Smooth muscle cell (in vitro differentiated cells): ENCODE measurements around the gene COL5A1. TPM values are rescaled to one million over a fixed set of nuclear protein-coding genes. Genes with fewer than 3 reads are reported as not detected.
"Not testable (repeated sequence)": the region's sequence is repeated elsewhere in the genome, so short reads cannot be mapped to it uniquely, and the experiment has no call there.

Source experiments
- DNase-seq: peaks from one replicate; lab custom pipeline; 2025; ENCODE audit not compliant: unreplicated experiment; lab: John Stamatoyannopoulos, UW
- H2AFZ ChIP-seq: fragments of 200-600 bp; sonication (generic); 2 replicates; pipeline ENCODE4 v1.6.0; 2016; ENCODE audit warnings: antibody characterized with exemption, low read depth, mild to moderate bottlenecking
- H3F3A ChIP-seq: fragments of 200-600 bp; sonication (generic); 2 replicates; pipeline ENCODE4 v1.6.0; 2017; ENCODE audit warnings: antibody characterized with exemption, low read depth
- H3K27ac ChIP-seq: fragments of 200-600 bp; sonication (generic); 2 replicates; pipeline ENCODE4 v1.5.1; 2016; ENCODE audit warnings: low read depth, mild to moderate bottlenecking
- H3K27me3 ChIP-seq: fragments of 200-600 bp; sonication (generic); 2 replicates; pipeline ENCODE4 v1.6.1; 2016; ENCODE audit warnings: low read depth, mild to moderate bottlenecking
- H3K36me3 ChIP-seq: fragments of 200-600 bp; sonication (generic); 2 replicates; pipeline ENCODE4 v1.5.1; 2016; ENCODE audit warnings: low read depth
- H3K4me1 ChIP-seq: fragments of 200-600 bp; sonication (generic); 2 replicates; pipeline ENCODE4 v1.5.1; 2016; ENCODE audit warnings: low read depth
- H3K4me2 ChIP-seq: fragments of 200-600 bp; sonication (generic); 2 replicates; pipeline ENCODE4 v1.6.0; 2016; ENCODE audit warnings: mild to moderate bottlenecking
- H3K4me3 ChIP-seq: fragments of 200-600 bp; sonication (generic); 2 replicates; pipeline ENCODE4 v1.5.1; 2016; ENCODE audit warnings: mild to moderate bottlenecking
- H3K79me2 ChIP-seq: fragments of 200-600 bp; sonication (generic); 2 replicates; pipeline ENCODE4 v1.6.0; 2016; ENCODE audit warnings: low read depth, mild to moderate bottlenecking
- H3K9ac ChIP-seq: fragments of 200-600 bp; sonication (generic); 2 replicates; pipeline ENCODE4 v1.6.0; 2016; ENCODE audit warnings: low read depth
- H3K9me3 ChIP-seq: fragments of 200-600 bp; sonication (generic); replicated peaks from 2 replicates; pipeline ENCODE4 v1.5.1; 2016; ENCODE audit warnings: low read depth
- H4K20me1 ChIP-seq: fragments of 200-600 bp; sonication (generic); 2 replicates; pipeline ENCODE4 v1.6.0; 2016; ENCODE audit warnings: low read depth
- WGBS: methylation state at CpG from one replicate; pipeline ENCODE4 v1.1.7; 2016; ENCODE audit warnings: low lambda C conversion rate; 5-methylcytosine and 5-hydroxymethylcytosine counted together
- polyA plus RNA-seq: library from polyadenylated mRNA; unstranded; fragments of >200 nt; fragmentation: Nextera tagmentation; extraction: Ambion mirVana; gene quantifications from 2 replicates; pipeline ENCODE4 v1.2.1, GENCODE V29; 2016
- total RNA-seq: library from RNA; depleted of rRNA; stranded (reverse); fragments of >200 nt; gene quantifications from 2 replicates; pipeline ENCODE4 v1.2.3, GENCODE V29; 2014
- TF ChIP-seq, protein P1 (sequence below): fragments of 200-600 bp; sonication (generic); IDR thresholded peaks from 2 replicates; pipeline ENCODE4 v1.5.1; 2017; ENCODE audit warnings: borderline replicate concordance, mild to moderate bottlenecking, antibody characterized with exemption; ENCODE audit not compliant: insufficient read depth, poor library complexity, severe bottlenecking

COL5A1 gene
- total and polyA plus RNA-seq, 2 experiments from 2014 or later, result 1,084 to 1,443 TPM

DNA sequence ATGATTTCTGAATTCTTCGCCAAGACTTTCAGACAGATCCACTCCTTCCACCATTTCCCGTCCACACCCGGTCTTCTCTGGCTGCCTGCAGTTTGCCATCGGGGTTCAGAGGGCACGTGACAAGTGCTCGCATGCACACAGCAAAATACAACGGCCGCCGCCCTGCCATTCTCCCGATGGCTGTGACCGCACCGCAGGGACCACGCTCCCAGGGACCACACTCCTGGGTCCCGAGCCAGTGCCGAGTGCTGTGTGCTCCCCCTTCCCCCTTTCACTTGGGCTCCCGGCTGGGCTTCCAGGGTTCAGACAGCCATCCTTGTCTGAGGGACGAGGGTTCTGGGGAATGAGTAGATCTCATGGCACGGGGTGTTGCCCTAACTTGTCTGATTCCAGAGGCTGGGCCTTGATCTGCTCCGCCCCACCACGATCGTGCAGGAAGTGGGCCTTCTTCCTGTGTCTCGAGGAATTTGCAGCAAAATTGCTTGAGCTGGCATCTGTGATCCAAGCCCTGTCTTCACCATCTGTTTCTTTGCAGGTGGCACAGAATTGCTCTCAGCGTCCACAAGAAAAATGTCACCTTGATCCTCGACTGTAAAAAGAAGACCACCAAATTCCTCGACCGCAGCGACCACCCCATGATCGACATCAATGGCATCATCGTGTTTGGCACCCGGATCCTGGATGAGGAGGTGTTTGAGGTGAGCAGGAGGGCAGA lies 59.2 kb downstream of the COL5A1 start:
- 90% methylated on average over 30 of the region's 30 CpGs for WGBS
- Histone ChIP-seq H2AFZ (no peak overlapping the region), H3F3A (peaks cover 84% of the 10 kb centered on the region), H3K9ac (no peak overlapping the region), H3K4me1 (peaks cover 5% of the 10 kb centered on the region), H3K27ac (peak overlapping the region; percentile 94), H3K9me3 (no peaks in the 10 kb centered on the region), H4K20me1 (peaks cover 100% of the 10 kb centered on the region), H3K27me3 (no peaks in the 10 kb centered on the region), H3K4me3 (no peak overlapping the region), H3K36me3 (peaks cover 11% of the 10 kb centered on the region), H3K4me2 (no peak overlapping the region), H3K79me2 (peaks cover 100% of the 10 kb centered on the region)
- TF ChIP-seq, protein P1, sequence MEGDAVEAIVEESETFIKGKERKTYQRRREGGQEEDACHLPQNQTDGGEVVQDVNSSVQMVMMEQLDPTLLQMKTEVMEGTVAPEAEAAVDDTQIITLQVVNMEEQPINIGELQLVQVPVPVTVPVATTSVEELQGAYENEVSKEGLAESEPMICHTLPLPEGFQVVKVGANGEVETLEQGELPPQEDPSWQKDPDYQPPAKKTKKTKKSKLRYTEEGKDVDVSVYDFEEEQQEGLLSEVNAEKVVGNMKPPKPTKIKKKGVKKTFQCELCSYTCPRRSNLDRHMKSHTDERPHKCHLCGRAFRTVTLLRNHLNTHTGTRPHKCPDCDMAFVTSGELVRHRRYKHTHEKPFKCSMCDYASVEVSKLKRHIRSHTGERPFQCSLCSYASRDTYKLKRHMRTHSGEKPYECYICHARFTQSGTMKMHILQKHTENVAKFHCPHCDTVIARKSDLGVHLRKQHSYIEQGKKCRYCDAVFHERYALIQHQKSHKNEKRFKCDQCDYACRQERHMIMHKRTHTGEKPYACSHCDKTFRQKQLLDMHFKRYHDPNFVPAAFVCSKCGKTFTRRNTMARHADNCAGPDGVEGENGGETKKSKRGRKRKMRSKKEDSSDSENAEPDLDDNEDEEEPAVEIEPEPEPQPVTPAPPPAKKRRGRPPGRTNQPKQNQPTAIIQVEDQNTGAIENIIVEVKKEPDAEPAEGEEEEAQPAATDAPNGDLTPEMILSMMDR, result no peak
- DNase-seq, result no peak

DNA sequence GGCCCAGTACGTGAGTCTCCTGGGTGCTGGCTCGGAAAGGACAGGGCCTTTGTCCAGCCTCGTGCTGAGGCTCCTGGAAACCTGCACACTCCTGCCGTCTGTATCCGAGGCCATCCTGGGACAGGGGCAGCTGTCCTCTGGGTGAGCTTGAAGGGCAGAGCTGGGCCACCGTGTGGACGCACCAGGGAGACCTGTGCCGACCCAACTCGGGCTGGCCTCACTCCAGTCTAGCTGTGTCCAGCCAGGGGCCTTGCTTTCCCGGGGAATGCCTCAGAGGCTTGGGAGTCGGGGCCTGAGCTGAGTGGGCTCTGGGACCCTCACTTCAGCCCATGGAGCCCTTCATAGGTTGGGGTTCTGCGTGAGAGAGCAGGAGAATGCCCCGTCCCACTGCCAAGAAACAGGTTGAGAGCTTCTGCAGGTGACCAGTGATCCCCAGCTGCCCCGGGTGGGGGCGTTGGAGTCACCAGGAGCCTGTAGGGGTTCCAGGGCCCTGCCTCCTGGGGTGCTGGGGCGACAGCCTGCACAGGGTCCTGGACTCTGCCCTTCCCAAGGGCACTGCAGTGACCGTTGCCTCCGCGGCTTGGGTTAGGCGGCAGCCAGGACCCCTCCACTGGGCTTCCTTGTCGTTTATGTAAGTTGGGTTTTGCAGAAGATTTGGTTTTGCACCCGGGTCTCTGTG lies 60.1 kb downstream of the COL5A1 start:
- Histone ChIP-seq H3F3A (peaks cover 86% of the 10 kb centered on the region), H3K9ac (no peak overlapping the region), H3K4me1 (peaks cover 5% of the 10 kb centered on the region), H3K36me3 (peaks cover 11% of the 10 kb centered on the region), H4K20me1 (peaks cover 100% of the 10 kb centered on the region), H3K4me3 (no peak overlapping the region), H3K27ac (peak overlapping the region; percentile 94), H3K27me3 (no peaks in the 10 kb centered on the region), H3K9me3 (no peaks in the 10 kb centered on the region), H2AFZ (no peak overlapping the region), H3K4me2 (no peak overlapping the region), H3K79me2 (peaks cover 100% of the 10 kb centered on the region)
- TF ChIP-seq, protein P1, result no peak
- no peak for DNase-seq
- WGBS, result 96% methylated on average over 22 of the region's 22 CpGs

DNA sequence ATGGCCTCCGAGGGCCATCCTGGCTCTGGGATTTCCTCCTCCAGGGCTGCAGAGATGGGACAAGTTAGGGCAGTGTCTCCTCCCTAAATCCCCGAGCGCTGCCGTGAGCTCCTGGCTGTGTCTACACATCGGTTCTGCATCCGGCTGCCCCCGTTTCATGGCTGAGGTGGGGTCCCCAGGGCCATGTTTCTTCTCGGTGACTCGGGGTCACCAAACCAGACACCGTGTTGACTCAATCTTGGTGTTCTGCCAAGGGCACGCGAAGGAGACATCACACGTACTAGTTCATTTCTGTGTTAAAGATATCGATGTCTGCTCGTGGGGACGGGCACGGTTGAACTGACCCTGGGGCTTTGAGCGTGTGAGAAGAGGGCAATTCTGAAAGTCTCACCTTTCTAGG lies 60.7 kb downstream of the COL5A1 start:
- WGBS, result 79% methylated on average over 18 of the region's 18 CpGs
- H3K9me3 ChIP-seq, result no peaks in the 10 kb centered on the region
- TF ChIP-seq, protein P1, result no peak
- H3K4me2 ChIP-seq, result no peak overlapping the region
- H3F3A ChIP-seq, result peaks cover 87% of the 10 kb centered on the region
- H3K4me1 ChIP-seq, result peaks cover 5% of the 10 kb centered on the region
- H3K79me2 ChIP-seq, result peaks cover 100% of the 10 kb centered on the region
- no peak overlapping the region for H3K4me3 ChIP-seq
- H4K20me1 ChIP-seq, result peaks cover 100% of the 10 kb centered on the region
- no peaks in the 10 kb centered on the region for H3K27me3 ChIP-seq
- no peak overlapping the region for H2AFZ ChIP-seq
- peaks cover 11% of the 10 kb centered on the region for H3K36me3 ChIP-seq
- H3K9ac ChIP-seq, result no peak overlapping the region
- no peak for DNase-seq
- H3K27ac ChIP-seq, result peak overlapping the region; percentile 94

DNA sequence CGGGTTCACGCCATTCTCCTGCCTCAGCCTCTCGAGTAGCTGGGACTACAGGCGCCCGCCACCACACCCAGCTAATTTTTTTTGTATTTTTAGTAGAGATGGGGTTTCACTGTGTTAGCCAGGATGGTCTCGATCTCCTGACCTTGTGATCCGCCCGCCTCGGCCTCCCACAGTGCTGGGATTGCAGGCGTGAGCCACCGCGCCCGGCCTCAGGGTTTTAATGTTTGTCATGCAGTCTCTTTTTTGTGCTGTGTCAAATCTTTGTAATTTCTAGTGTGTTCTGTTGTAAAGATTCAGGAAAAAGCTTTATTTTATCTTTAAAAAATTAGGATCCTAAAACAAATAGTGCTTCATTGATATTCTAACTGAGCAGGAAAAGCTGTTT lies 62.1 kb downstream of the COL5A1 start:
- not testable (repeated sequence) for DNase-seq, H3K27me3 ChIP-seq, H2AFZ ChIP-seq, H3K9ac ChIP-seq, H3K4me3 ChIP-seq, H3K9me3 ChIP-seq, H3K4me1 ChIP-seq
- WGBS, result 91% methylated on average over 8 of the region's 13 CpGs
- peak overlapping the region; percentile 36 for H3K4me2 ChIP-seq
- H3K27ac ChIP-seq, result peak overlapping the region; percentile 94
- H3K79me2 ChIP-seq, result peaks cover 100% of the 10 kb centered on the region
- peaks cover 100% of the 10 kb centered on the region for H4K20me1 ChIP-seq
- peaks cover 11% of the 10 kb centered on the region for H3K36me3 ChIP-seq
- H3F3A ChIP-seq, result peaks cover 91% of the 10 kb centered on the region
